Common myeloid progenitor, CD34-positive (primary cell): ENCODE measurements around the gene KCNA3.

ENCODE experiments used
- CTCF ChIA-PET: fragments of 350-600 bp; sonication (Branson Sonifier 250); formaldehyde crosslinking; loops from one replicate; lab custom pipeline; 2021; ENCODE audit warnings: antibody characterized with exemption; lab: Charles Lee
- POLR2A ChIA-PET: fragments of 350-600 bp; sonication (Branson Sonifier 250); formaldehyde crosslinking; loops from one replicate; lab custom pipeline; 2021; ENCODE audit warnings: antibody characterized with exemption; lab: Charles Lee
- DNase-seq, 3 donors: peaks; one replicate each; pipeline versions ENCODE4 v3.0.0 to v3.0.0-alpha.2; 2013
- H3K27ac ChIP-seq, 2 experiments: 1 replicate in 1 of 2; 2 replicates in 1 of 2; pipeline ENCODE4 v1.7.0; 2013; ENCODE audit warnings: inconsistent platforms in 2 of 2, low read length in 2 of 2, mild to moderate bottlenecking in 2 of 2, low read depth in 1 of 2, moderate library complexity in 1 of 2; ENCODE audit not compliant: severe bottlenecking in 2 of 2, insufficient read depth in 1 of 2, poor library complexity in 1 of 2
- H3K27me3 ChIP-seq, 5 experiments: replicated peaks in 2 of 5; 1 replicate in 3 of 5; 2 replicates in 2 of 5; pipeline versions ENCODE4 v1.6.1 to v1.7.0; 2013; ENCODE audit warnings: low read length in 4 of 5, mild to moderate bottlenecking in 2 of 5, moderate library complexity in 2 of 5, inconsistent platforms in 1 of 5; ENCODE audit not compliant: insufficient read depth in 5 of 5, control insufficient read depth in 4 of 5
- H3K36me3 ChIP-seq, 4 experiments: 1 replicate in 2 of 4; 2 replicates in 2 of 4; pipeline versions ENCODE4 v1.6.1 to v1.7.0; 2013; ENCODE audit warnings: low read length in 3 of 4, control low read depth in 1 of 4, mild to moderate bottlenecking in 1 of 4; ENCODE audit not compliant: control insufficient read depth in 4 of 4, insufficient read depth in 4 of 4
- H3K4me1 ChIP-seq, 4 experiments: 1 replicate in 3 of 4; 2 replicates in 1 of 4; pipeline versions ENCODE4 v1.6.1 to v1.7.1; 2013; ENCODE audit warnings: low read length in 3 of 4, mild to moderate bottlenecking in 3 of 4, control low read depth in 1 of 4, inconsistent platforms in 1 of 4, moderate library complexity in 1 of 4; ENCODE audit not compliant: control insufficient read depth in 4 of 4, insufficient read depth in 4 of 4; ENCODE audit errors: control extremely low read depth in 1 of 4
- H3K4me3 ChIP-seq, 7 experiments: 1 replicate in 4 of 7; 2 replicates in 3 of 7; pipeline versions ENCODE4 v1.5.1 to v1.7.0; 2013; ENCODE audit warnings: mild to moderate bottlenecking in 7 of 7, low read length in 6 of 7, moderate library complexity in 6 of 7, inconsistent platforms in 2 of 7, low read depth in 2 of 7, control low read depth in 1 of 7; ENCODE audit not compliant: insufficient read depth in 4 of 7, control insufficient read depth in 1 of 7; ENCODE audit errors: extremely low read depth in 1 of 7
- H3K9me3 ChIP-seq, 5 experiments: 1 replicate in 4 of 5; 2 replicates in 1 of 5; pipeline versions ENCODE4 v1.6.1 to v1.7.1; 2013; ENCODE audit warnings: low read length in 4 of 5, mild to moderate bottlenecking in 2 of 5, inconsistent platforms in 1 of 5, low read depth in 1 of 5, moderate library complexity in 1 of 5; ENCODE audit not compliant: control insufficient read depth in 4 of 5, insufficient read depth in 2 of 5; ENCODE audit errors: control extremely low read depth in 1 of 5
- WGBS: methylation state at CpG from one replicate; pipeline ENCODE4 v1.1.5; 2013; ENCODE audit not compliant: insufficient coverage; 5-methylcytosine and 5-hydroxymethylcytosine counted together

The KCNA3 gene

DNA sequence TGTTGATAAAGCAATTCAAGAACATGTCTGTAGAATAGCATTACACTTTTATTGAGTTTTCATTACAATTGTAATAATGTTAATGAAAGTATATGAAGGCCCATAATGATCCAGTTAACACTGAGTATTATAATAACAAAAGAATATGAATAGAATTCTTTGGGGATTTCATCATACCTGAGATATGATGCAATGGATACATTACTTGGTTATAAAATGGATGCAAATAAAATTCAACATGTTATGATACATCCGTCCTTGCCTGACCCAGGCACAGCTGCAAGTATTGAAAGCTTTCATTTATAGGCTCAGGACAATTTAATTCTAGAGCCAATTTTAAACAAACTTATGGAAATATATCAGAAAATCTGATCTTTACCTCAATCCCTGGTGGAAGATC is 8.2 kb upstream of the KCNA3 start:
- H3K36me3 ChIP-seq, result no peaks in the 10 kb centered on the region
- ChIA-PET CTCF (interaction anchor here (0.6 to 0.9 kb wide), 2 partner anchors 16 to 311 kb away, joined by 3 read pairs; no protein-coding TSS in a partner anchor), POLR2A (no interaction called here)
- H3K27me3 ChIP-seq, result peaks cover 0 to 11% (median 0%) of the 10 kb centered on the region in 5 experiments
- H3K4me1 ChIP-seq, result peaks cover 0 to 12% (median 4%) of the 10 kb centered on the region in 4 experiments
- H3K4me3 ChIP-seq, result no peak overlapping the region
- H3K9me3 ChIP-seq, result no peaks in the 10 kb centered on the region
- whole genome bisulfite sequencing, result no CpG with 5 or more reads among the region's 1 CpG
- DNase-seq, result no peak
- no peak overlapping the region for H3K27ac ChIP-seq

DNA sequence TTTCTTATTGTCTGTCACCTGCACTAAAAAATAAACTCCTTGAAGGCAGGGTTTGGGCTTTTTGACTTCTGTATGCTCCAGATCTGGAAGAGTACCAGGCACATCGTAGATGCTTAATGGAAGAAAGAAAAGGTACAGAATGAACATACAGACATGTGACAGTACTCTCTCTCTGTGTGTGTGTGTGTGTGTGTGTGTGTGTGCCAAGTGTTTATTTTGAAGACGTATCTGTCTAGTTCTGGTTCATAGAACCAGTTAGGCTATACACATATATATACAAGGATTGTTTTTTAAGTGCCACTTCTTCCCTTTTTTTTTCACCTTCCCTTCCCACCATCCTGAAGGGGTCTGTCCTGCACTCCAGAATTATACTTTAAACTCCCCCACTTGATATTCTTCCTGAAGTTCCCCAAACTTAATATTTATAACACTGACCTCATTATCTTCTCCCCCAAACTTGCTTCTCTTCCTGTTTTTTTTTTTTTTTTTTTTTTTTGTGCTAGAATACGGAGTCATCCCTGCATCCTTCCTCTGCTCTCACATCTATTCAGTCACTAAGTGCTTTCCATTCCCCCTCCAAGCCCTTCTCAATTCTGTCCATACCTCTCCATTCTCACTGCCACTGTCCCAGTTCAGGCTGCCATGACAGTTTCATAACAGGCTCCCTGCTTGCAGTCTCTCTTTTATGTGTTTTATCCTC is 5.4 kb upstream of the KCNA3 start:
- Histone ChIP-seq H3K9me3 (no peaks in the 10 kb centered on the region), H3K4me1 (peaks cover 0 to 18% (median 11%) of the 10 kb centered on the region in 4 experiments), H3K27ac (no peak overlapping the region), H3K4me3 (peak overlapping the region in 2 of 7 experiments; percentile 2 to 31), H3K27me3 (peaks cover 0 to 14% (median 0%) of the 10 kb centered on the region in 5 experiments), H3K36me3 (no peaks in the 10 kb centered on the region)
- peak in 2 of 3 donors; percentile 65 to 67 for DNase-seq
- ChIA-PET CTCF (interaction anchor here (1.0 to 1.4 kb wide), 3 partner anchors 11 to 85 kb away, joined by 3 read pairs; no protein-coding TSS in a partner anchor), POLR2A (interaction anchor here (0.7 kb wide), 1 partner anchor 55 kb away, joined by 3 read pairs; no protein-coding TSS in a partner anchor)
- 0% methylated on average over 1 of the region's 3 CpGs for WGBS

DNA sequence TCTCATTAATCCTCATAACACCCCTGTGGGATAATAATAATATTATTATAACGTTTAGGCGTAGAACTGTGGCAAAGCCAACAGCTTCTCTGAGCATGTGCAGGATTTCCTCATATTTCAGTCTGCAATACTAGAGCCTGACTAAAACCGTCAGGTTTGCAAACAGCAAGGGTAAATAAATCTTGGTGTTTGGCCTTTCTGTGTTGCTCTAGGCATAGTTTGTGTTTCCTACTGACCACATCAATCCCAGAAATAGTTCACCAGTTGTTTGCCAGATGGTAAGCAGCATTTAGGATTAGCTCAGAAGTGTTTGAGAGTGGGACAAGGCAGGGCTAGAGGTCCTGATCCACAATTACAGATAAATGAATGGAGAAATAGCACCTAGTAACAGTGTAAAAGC is 2.8 kb upstream of the KCNA3 start:
- no peaks in the 10 kb centered on the region for H3K36me3 ChIP-seq
- WGBS, result 100% methylated on average over 1 of the region's 3 CpGs
- ChIA-PET POLR2A (no interaction called here), CTCF (interaction anchor here (1.2 to 1.6 kb wide), 3 partner anchors 35 to 88 kb away, joined by 4 read pairs; no protein-coding TSS in a partner anchor)
- H3K27me3 ChIP-seq, result peaks cover 0 to 26% (median 0%) of the 10 kb centered on the region in 5 experiments
- no peak for DNase-seq
- no peak overlapping the region for H3K27ac ChIP-seq
- no peaks in the 10 kb centered on the region for H3K9me3 ChIP-seq
- H3K4me3 ChIP-seq, result no peak overlapping the region
- peaks cover 6 to 43% (median 31%) of the 10 kb centered on the region in 4 experiments for H3K4me1 ChIP-seq

DNA sequence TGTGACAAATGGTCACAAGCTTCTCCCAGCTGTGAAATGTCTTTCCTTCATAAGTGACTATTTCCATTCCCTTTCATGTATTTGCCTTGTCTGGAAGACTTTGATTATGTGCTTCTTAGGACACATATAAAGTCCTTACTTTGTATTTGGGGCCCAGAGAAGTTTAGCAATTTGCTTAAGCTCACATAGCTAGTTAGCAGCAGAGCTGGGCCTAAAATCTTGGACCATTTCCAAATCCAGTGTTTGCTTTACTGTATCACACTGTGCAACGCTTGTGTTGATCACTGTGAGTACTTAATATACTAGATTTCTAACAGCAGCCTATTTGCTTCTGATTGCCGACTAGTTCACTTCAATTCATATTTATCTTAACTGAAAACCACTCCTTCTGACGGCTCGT is 2.2 kb upstream of the KCNA3 start:
- DNase-seq, result no peak
- no peaks in the 10 kb centered on the region for H3K9me3 ChIP-seq
- POLR2A ChIA-PET, result no interaction called here
- 95% methylated on average over 4 of the region's 4 CpGs for WGBS
- H3K27ac ChIP-seq, result no peak overlapping the region
- no peak overlapping the region for H3K4me3 ChIP-seq
- CTCF ChIA-PET, result interaction anchor here (1.2 to 1.6 kb wide), 4 partner anchors 17 to 88 kb away, joined by 3 to 4 read pairs (median 4); no protein-coding TSS in a partner anchor
- H3K27me3 ChIP-seq, result peaks cover 0 to 26% (median 0%) of the 10 kb centered on the region in 5 experiments
- H3K4me1 ChIP-seq, result peaks cover 10 to 48% (median 36%) of the 10 kb centered on the region in 4 experiments
- H3K36me3 ChIP-seq, result no peaks in the 10 kb centered on the region

DNA sequence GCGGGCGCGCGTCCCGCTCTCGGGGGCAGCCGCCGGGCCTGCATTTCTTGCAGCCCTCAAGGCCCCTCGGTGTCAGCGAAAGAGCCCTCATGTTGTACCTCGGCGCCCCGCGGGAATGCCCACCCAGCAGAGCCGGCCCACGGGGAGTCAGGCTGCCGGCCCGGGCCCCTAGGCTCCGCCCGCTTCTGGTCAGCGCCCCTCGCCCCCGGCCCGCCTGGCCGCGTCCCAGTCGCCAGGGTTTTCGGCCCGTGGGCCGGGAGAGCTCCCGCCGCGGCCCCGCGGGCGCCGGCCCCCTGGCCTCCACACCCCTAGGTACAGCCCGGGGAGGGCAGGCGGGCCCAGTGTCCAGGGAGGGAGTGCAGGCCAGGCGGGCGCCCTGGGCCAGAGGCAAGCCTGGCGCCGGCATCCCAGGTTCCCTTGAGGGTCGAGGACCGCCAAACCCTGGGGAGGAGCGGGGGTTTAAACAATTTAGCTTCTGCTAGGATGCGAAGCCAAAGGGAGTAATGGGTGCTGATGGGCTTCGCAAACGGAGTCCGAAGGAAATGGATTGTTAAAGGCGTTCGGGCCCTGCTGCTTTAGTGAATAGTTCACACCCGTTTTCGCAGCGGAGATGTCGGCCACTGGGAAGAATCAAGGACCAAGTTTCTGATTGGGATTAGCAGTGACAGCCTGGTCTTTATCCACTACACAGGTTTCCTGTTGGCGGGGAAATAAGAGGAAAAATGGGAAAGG is 486 bp upstream of the KCNA3 start:
- Histone ChIP-seq H3K27me3 (peaks cover 0 to 31% (median 0%) of the 10 kb centered on the region in 5 experiments), H3K27ac (no peak overlapping the region), H3K4me1 (peaks cover 15 to 54% (median 36%) of the 10 kb centered on the region in 4 experiments), H3K9me3 (no peaks in the 10 kb centered on the region), H3K4me3 (peak overlapping the region; percentile 54 to 76 (median 68)), H3K36me3 (no peaks in the 10 kb centered on the region)
- CTCF ChIA-PET, result interaction anchor here (1.9 kb wide), 1 partner anchor 31 kb away, joined by 4 read pairs; no protein-coding TSS in a partner anchor
- POLR2A ChIA-PET, result no interaction called here
- DNase-seq, result peak in 1 of 3 donors; percentile 22
- 19% methylated on average over 38 of the region's 57 CpGs for WGBS

DNA sequence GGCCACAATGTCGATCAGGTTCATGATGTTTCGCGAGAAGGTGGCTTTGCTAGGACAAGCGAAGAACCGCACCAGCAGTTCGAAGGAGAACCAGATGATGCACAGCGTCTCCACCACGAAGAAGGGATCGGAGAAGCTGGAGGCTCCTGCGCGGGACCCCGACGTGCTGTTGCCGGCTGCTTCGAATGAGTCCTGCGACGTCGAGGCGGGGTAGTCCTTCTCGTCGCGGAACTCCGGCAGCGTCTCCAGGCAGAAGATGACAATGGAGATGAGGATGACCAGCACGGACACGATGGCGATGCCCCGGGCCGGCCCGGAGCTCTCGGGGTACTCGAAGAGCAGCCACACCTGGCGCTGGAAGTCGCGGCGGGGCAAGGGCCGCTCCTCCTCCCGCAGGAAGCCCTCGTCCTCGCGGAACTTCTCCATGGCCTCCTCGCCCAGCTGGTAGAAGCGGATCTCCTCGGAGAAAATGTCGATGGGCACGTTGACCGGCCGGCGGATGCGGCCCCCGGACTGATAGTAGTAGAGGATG is 869 bp downstream of the KCNA3 start:
- WGBS, result 38% methylated on average over 39 of the region's 51 CpGs
- DNase-seq, result peak in 1 of 3 donors; percentile 8
- H3K36me3 ChIP-seq, result no peaks in the 10 kb centered on the region
- CTCF ChIA-PET, result interaction anchor here (0.6 to 1.9 kb wide), 3 partner anchors 10 to 99 kb away, joined by 3 to 4 read pairs (median 3); no protein-coding TSS in a partner anchor
- H3K27ac ChIP-seq, result no peak overlapping the region
- H3K4me1 ChIP-seq, result peaks cover 23 to 50% (median 36%) of the 10 kb centered on the region in 4 experiments
- H3K9me3 ChIP-seq, result no peaks in the 10 kb centered on the region
- H3K4me3 ChIP-seq, result peak overlapping the region; percentile 54 to 76 (median 68)
- H3K27me3 ChIP-seq, result peaks cover 0 to 31% (median 0%) of the 10 kb centered on the region in 5 experiments
- POLR2A ChIA-PET, result no interaction called here
